ENCODE measurements around the gene PREX1. TPM values are rescaled to one million over a fixed set of nuclear protein-coding genes. Genes with fewer than 3 reads are reported as not detected.

Gene PREX1
- total and polyA plus RNA-seq, 2 experiments from 2014 or later, result 2.4 to 10.3 TPM

DNA sequence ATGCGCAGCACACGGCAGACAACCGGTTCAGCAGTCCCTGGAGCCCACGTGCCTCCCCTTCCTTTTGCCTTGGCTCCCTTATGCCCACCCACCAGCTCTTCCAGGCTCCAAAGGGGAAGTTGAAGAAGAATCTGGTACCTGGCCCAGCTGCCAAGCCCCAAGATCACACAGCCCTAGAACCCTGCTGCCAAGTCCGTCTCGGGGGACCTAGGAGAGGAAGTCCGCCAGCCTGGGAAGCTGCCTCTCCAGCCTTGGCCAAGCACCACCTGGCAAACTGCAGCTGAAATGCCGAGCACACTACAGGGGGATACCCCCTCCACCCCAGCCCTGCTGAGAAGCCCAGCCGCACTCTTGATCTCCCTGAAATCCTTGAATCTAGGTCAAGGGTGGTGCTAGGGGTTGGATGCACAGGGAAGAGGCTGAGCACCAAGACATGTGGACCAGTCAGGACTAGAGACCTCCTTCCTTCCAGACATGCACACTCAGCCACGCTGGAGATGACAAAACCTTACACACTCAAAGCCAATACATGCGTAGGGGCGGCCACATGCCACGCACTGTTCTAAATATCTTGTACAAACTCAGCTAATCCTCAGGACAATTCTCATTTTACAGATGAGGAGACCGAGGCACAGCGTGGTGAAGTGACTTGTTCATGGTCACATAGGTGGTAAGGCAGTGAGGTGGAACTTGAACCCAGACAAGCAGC, 124.1 kb downstream of the PREX1 start (continued):
- TF ChIP-seq, protein P1, sequence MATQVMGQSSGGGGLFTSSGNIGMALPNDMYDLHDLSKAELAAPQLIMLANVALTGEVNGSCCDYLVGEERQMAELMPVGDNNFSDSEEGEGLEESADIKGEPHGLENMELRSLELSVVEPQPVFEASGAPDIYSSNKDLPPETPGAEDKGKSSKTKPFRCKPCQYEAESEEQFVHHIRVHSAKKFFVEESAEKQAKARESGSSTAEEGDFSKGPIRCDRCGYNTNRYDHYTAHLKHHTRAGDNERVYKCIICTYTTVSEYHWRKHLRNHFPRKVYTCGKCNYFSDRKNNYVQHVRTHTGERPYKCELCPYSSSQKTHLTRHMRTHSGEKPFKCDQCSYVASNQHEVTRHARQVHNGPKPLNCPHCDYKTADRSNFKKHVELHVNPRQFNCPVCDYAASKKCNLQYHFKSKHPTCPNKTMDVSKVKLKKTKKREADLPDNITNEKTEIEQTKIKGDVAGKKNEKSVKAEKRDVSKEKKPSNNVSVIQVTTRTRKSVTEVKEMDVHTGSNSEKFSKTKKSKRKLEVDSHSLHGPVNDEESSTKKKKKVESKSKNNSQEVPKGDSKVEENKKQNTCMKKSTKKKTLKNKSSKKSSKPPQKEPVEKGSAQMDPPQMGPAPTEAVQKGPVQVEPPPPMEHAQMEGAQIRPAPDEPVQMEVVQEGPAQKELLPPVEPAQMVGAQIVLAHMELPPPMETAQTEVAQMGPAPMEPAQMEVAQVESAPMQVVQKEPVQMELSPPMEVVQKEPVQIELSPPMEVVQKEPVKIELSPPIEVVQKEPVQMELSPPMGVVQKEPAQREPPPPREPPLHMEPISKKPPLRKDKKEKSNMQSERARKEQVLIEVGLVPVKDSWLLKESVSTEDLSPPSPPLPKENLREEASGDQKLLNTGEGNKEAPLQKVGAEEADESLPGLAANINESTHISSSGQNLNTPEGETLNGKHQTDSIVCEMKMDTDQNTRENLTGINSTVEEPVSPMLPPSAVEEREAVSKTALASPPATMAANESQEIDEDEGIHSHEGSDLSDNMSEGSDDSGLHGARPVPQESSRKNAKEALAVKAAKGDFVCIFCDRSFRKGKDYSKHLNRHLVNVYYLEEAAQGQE (IDR thresholded peaks at IDR 0.05; ENCODE audit: unreplicated experiment), result no peak
- no peak for TF ChIP-seq ZNF114 (CRISPR knock-in tag; IDR thresholded peaks at IDR 0.05)

DNA sequence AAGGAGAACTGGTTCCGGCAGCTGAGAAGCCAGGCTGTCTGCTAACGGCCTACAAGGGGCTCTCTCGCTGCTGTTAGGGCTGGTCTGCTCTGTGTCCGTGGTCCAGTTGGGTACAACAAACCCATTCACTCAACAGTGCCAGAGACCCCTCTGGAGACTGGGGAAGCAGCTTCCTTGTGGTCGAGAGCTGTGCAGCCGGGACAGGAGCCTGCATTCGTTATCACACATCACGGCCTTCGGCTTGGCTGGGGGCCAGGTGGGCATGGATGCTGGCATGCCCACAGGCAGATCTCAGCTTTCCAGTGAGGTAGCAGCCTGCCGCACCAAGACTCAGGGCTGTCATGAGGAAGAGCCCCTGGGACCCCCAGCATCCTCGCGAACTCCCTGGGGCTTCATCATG, 124.7 kb downstream of the PREX1 start:
- H3K27me3 Mint-ChIP-seq (ENCODE audit: insufficient read depth, low read depth, poor library complexity), result peaks cover 4% of the 10 kb centered on the region
- Histone ChIP-seq H3K4me1 (ENCODE audit: insufficient read depth) (no peaks in the 10 kb centered on the region; the same call in 1 of the 2 replicates), H3K9me2 (ENCODE audit: insufficient read depth) (0 out of 2 replicates have a peak, but pooled peaks cover 8% of the 10 kb centered on the region), H3K4me2 (no peak overlapping the region), H2AFZ (no peak overlapping the region), H3F3A (replicated peaks; ENCODE audit: low read depth) (no peaks in the 10 kb centered on the region), H3K27me3 (ENCODE audit: insufficient read depth) (no peaks in the 10 kb centered on the region), H3K4me3 (no peak overlapping the region), H3K36me3 (ENCODE audit: insufficient read depth) (no peaks in the 10 kb centered on the region), H4K20me1 (replicated peaks; ENCODE audit: insufficient read depth) (no peaks in the 10 kb centered on the region), H3K79me2 (replicated peaks; ENCODE audit: insufficient read depth) (no peaks in the 10 kb centered on the region), H3K27ac (ENCODE audit: low read depth) (no peak overlapping the region)
- H3K4me1 Mint-ChIP-seq, result peaks cover 9% of the 10 kb centered on the region; the same call in 2 of the 3 replicates
- ATAC-seq, result no peak
- no peaks in the 10 kb centered on the region for H3K36me3 Mint-ChIP-seq (ENCODE audit: low read depth)
- no peaks in the 10 kb centered on the region for H3K9me3 Mint-ChIP-seq
- no peak overlapping the region for H3K27ac Mint-ChIP-seq
- no peak for DNase-seq (ENCODE audit: low spot score)
- no peak overlapping the region for H3K4me3 Mint-ChIP-seq
- TF ChIP-seq, protein P1 (IDR thresholded peaks at IDR 0.05; ENCODE audit: unreplicated experiment), result no peak
- TF ChIP-seq ZNF331 (CRISPR knock-in tag; IDR thresholded peaks at IDR 0.05; ENCODE audit: low read depth), result no peak
- TF ChIP-seq, protein P2, sequence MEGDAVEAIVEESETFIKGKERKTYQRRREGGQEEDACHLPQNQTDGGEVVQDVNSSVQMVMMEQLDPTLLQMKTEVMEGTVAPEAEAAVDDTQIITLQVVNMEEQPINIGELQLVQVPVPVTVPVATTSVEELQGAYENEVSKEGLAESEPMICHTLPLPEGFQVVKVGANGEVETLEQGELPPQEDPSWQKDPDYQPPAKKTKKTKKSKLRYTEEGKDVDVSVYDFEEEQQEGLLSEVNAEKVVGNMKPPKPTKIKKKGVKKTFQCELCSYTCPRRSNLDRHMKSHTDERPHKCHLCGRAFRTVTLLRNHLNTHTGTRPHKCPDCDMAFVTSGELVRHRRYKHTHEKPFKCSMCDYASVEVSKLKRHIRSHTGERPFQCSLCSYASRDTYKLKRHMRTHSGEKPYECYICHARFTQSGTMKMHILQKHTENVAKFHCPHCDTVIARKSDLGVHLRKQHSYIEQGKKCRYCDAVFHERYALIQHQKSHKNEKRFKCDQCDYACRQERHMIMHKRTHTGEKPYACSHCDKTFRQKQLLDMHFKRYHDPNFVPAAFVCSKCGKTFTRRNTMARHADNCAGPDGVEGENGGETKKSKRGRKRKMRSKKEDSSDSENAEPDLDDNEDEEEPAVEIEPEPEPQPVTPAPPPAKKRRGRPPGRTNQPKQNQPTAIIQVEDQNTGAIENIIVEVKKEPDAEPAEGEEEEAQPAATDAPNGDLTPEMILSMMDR (conservative IDR thresholded peaks at IDR 0.05; ENCODE audit: low read depth in 2 of 2), result no peak
- no peak for TF ChIP-seq ZNF114 (CRISPR knock-in tag; IDR thresholded peaks at IDR 0.05)
- TF ChIP-seq, protein P3, sequence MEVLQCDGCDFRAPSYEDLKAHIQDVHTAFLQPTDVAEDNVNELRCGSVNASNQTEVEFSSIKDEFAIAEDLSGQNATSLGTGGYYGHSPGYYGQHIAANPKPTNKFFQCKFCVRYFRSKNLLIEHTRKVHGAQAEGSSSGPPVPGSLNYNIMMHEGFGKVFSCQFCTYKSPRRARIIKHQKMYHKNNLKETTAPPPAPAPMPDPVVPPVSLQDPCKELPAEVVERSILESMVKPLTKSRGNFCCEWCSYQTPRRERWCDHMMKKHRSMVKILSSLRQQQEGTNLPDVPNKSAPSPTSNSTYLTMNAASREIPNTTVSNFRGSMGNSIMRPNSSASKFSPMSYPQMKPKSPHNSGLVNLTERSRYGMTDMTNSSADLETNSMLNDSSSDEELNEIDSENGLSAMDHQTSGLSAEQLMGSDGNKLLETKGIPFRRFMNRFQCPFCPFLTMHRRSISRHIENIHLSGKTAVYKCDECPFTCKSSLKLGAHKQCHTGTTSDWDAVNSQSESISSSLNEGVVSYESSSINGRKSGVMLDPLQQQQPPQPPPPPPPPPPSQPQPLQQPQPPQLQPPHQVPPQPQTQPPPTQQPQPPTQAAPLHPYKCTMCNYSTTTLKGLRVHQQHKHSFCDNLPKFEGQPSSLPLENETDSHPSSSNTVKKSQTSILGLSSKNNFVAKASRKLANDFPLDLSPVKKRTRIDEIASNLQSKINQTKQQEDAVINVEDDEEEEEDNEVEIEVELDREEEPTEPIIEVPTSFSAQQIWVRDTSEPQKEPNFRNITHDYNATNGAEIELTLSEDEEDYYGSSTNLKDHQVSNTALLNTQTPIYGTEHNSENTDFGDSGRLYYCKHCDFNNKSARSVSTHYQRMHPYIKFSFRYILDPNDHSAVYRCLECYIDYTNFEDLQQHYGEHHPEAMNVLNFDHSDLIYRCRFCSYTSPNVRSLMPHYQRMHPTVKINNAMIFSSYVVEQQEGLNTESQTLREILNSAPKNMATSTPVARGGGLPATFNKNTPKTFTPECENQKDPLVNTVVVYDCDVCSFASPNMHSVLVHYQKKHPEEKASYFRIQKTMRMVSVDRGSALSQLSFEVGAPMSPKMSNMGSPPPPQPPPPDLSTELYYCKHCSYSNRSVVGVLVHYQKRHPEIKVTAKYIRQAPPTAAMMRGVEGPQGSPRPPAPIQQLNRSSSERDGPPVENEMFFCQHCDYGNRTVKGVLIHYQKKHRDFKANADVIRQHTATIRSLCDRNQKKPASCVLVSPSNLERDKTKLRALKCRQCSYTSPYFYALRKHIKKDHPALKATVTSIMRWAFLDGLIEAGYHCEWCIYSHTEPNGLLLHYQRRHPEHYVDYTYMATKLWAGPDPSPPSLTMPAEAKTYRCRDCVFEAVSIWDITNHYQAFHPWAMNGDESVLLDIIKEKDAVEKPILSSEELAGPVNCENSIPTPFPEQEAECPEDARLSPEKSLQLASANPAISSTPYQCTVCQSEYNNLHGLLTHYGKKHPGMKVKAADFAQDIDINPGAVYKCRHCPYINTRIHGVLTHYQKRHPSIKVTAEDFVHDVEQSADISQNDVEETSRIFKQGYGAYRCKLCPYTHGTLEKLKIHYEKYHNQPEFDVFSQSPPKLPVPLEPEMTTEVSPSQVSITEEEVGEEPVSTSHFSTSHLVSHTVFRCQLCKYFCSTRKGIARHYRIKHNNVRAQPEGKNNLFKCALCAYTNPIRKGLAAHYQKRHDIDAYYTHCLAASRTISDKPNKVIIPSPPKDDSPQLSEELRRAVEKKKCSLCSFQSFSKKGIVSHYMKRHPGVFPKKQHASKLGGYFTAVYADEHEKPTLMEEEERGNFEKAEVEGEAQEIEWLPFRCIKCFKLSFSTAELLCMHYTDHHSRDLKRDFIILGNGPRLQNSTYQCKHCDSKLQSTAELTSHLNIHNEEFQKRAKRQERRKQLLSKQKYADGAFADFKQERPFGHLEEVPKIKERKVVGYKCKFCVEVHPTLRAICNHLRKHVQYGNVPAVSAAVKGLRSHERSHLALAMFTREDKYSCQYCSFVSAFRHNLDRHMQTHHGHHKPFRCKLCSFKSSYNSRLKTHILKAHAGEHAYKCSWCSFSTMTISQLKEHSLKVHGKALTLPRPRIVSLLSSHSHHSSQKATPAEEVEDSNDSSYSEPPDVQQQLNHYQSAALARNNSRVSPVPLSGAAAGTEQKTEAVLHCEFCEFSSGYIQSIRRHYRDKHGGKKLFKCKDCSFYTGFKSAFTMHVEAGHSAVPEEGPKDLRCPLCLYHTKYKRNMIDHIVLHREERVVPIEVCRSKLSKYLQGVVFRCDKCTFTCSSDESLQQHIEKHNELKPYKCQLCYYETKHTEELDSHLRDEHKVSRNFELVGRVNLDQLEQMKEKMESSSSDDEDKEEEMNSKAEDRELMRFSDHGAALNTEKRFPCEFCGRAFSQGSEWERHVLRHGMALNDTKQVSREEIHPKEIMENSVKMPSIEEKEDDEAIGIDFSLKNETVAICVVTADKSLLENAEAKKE (CRISPR knock-in tag; IDR thresholded peaks at IDR 0.05), result no peak
- no peak for TF ChIP-seq JUNB (IDR thresholded peaks at IDR 0.05; ENCODE audit: unreplicated experiment)
- TF ChIP-seq EZH2 (IDR thresholded peaks at IDR 0.05; ENCODE audit: low read depth, unreplicated experiment), result no peak
- TF ChIP-seq EZH2phosphoT487 (IDR thresholded peaks at IDR 0.05; ENCODE audit: unreplicated experiment), result no peak
